DMS 273 (cell line): ENCODE measurements around the gene GFOD1.

Source experiments
- DNase-seq: peaks from one replicate; lab custom pipeline; 2025; ENCODE audit not compliant: unreplicated experiment; lab: John Stamatoyannopoulos, UW

Gene GFOD1

GRCh38 chr6:13486679-13487121 lies 700 bp downstream of the GFOD1 start:
- peak; percentile 82 for DNase-seq

GRCh38 chr6:13485923-13486562 lies 1.4 kb downstream of the GFOD1 start:
- DNase-seq, result peak; percentile 89

- DNase-seq, result no peak
These were observed 2.1 kb downstream of the GFOD1 start for GRCh38 chr6:13485303-13485702.

- DNase-seq, result no peak
These were observed 2.6 kb downstream of the GFOD1 start for GRCh38 chr6:13484827-13485226.

- no peak for DNase-seq
These were observed 3.2 kb downstream of the GFOD1 start for GRCh38 chr6:13484138-13484708.

GRCh38 chr6:13480631-13481501 lies 6.5 kb downstream of the GFOD1 start:
- peak; percentile 29 for DNase-seq

GRCh38 chr6:13479971-13480434 lies 7.4 kb downstream of the GFOD1 start:
- DNase-seq, result no peak

- DNase-seq, result no peak
These were observed 8.1 kb downstream of the GFOD1 start for GRCh38 chr6:13479206-13479800.

- peak; percentile 40 for DNase-seq
These were observed 8.9 kb downstream of the GFOD1 start for GRCh38 chr6:13478525-13478966.

- no peak for DNase-seq
These were observed 12.6 kb downstream of the GFOD1 start for GRCh38 chr6:13474787-13475186.

- DNase-seq, result no peak
These were observed 13.0 kb downstream of the GFOD1 start for GRCh38 chr6:13474360-13474759.

GRCh38 chr6:13473768-13474165 lies 13.6 kb downstream of the GFOD1 start:
- no peak for DNase-seq

- DNase-seq, result no peak
These were observed 14.2 kb downstream of the GFOD1 start for GRCh38 chr6:13472976-13473767.

GRCh38 chr6:13472099-13472498 lies 15.3 kb downstream of the GFOD1 start:
- DNase-seq, result peak; percentile 23

GRCh38 chr6:13471184-13471583 lies 16.2 kb downstream of the GFOD1 start:
- peak; percentile 31 for DNase-seq

- peak; percentile 21 for DNase-seq
These were observed 16.9 kb downstream of the GFOD1 start for GRCh38 chr6:13470238-13471140.

GRCh38 chr6:13469693-13470092 lies 17.7 kb downstream of the GFOD1 start:
- DNase-seq, result no peak

- no peak for DNase-seq
These were observed 18.6 kb downstream of the GFOD1 start for GRCh38 chr6:13468839-13469238.

GRCh38 chr6:13467216-13467600 lies 20.2 kb downstream of the GFOD1 start:
- DNase-seq, result no peak
